Measurements from ENCODE around the gene ADAM22. TPM values are rescaled to one million over a fixed set of nuclear protein-coding genes. Genes with fewer than 3 reads are reported as not detected.
A peak's percentile ranks its signal among the peaks of the same experiment; 100 is the strongest.

ADAM22 gene
- total and polyA plus RNA-seq, 7 donors, result 0.09 to 7.0 (median 0.42) TPM

DNA sequence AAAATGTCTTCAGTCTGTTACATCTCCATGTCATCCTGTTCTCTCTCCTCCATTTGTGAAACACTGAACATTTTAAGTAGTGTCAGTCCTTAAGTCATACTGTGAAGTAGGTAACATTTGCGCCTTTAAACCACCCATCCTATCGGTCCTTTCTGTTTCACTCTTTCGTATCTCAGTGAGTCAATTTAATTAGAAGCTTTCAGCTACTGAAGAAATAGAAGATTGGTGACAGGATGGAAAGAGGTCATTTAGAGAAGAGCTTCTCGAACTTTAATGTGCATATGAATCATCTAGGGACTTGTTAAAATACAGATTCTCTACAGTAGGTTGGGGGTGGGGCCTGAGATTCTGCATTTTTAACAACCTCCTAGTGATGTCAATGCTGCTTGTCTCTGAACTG is 172.4 kb downstream of the ADAM22 start:
- intact Hi-C loops (cut with DNase I), result loop anchor here in 1 of 2 donors (10.0 kb wide), 1 partner anchor 172 kb away; the partner anchor contains the start of gene ADAM22

DNA sequence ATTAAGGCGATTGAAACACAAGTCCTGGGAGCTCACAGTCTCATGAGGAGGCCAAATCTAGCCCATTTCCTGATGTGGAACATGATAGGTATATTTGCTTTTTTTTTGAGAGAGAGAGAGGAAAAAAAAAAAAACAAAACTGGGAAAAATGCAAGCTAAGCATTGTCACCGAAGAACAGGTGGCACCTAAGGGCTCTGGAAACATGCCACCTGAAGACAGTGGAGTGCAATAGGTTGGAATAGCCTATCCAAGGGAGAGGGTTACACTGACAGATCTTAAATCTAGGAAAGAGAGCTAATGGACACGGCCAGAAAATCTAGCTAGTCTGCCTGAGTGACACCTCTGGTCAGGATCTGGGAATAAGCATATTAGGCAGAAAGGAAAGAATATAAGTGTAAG is 175.6 kb downstream of the ADAM22 start:
- intact Hi-C loops (cut with DNase I), result loop anchor here (5.0 to 10.0 kb wide), 3 partner anchors 175 to 602 kb away; partner anchors contain the start of gene ADAM22 (in 2 of the 2)
- TF ChIP-seq, protein P1, sequence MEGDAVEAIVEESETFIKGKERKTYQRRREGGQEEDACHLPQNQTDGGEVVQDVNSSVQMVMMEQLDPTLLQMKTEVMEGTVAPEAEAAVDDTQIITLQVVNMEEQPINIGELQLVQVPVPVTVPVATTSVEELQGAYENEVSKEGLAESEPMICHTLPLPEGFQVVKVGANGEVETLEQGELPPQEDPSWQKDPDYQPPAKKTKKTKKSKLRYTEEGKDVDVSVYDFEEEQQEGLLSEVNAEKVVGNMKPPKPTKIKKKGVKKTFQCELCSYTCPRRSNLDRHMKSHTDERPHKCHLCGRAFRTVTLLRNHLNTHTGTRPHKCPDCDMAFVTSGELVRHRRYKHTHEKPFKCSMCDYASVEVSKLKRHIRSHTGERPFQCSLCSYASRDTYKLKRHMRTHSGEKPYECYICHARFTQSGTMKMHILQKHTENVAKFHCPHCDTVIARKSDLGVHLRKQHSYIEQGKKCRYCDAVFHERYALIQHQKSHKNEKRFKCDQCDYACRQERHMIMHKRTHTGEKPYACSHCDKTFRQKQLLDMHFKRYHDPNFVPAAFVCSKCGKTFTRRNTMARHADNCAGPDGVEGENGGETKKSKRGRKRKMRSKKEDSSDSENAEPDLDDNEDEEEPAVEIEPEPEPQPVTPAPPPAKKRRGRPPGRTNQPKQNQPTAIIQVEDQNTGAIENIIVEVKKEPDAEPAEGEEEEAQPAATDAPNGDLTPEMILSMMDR (IDR thresholded peaks at IDR 0.05), result no peak
- H3K9me3 ChIP-seq, result no peaks in the 10 kb centered on the region
- 46 to 77% (median 71%) methylated on average over 3 of the region's 3 CpGs for WGBS, 3 donors
- no peak overlapping the region for H3K27ac ChIP-seq
- H3K4me3 ChIP-seq, result no peak overlapping the region
- no peaks in the 10 kb centered on the region for H3K36me3 ChIP-seq (ENCODE audit: insufficient read depth in 1 of 2, low read depth in 1 of 2)
- peaks cover 13% of the 10 kb centered on the region for H3K4me1 ChIP-seq
- no peak for DNase-seq
- peak in 1 of 4 donors; percentile 34 for ATAC-seq
- no peaks in the 10 kb centered on the region for H3K27me3 ChIP-seq (ENCODE audit: insufficient read depth in 3 of 3, low read length in 2 of 3)

More for the DNA sequence above, 172.4 kb downstream of the ADAM22 start:
- no peaks in the 10 kb centered on the region for H3K27me3 ChIP-seq (ENCODE audit: insufficient read depth in 3 of 3, low read length in 2 of 3)
- no peak overlapping the region for H3K4me3 ChIP-seq
- no peak for DNase-seq
- ATAC-seq, result no peak
- H3K4me1 ChIP-seq, result peaks cover 7% of the 10 kb centered on the region
- TF ChIP-seq, protein P1 (IDR thresholded peaks at IDR 0.05), result no peak
- no peaks in the 10 kb centered on the region for H3K9me3 ChIP-seq
- no peak overlapping the region for H3K27ac ChIP-seq
- H3K36me3 ChIP-seq (ENCODE audit: insufficient read depth in 1 of 2, low read depth in 1 of 2), result no peaks in the 10 kb centered on the region
- WGBS, 3 donors, result 63 to 79% (median 65%) methylated on average over 4 of the region's 4 CpGs

DNA sequence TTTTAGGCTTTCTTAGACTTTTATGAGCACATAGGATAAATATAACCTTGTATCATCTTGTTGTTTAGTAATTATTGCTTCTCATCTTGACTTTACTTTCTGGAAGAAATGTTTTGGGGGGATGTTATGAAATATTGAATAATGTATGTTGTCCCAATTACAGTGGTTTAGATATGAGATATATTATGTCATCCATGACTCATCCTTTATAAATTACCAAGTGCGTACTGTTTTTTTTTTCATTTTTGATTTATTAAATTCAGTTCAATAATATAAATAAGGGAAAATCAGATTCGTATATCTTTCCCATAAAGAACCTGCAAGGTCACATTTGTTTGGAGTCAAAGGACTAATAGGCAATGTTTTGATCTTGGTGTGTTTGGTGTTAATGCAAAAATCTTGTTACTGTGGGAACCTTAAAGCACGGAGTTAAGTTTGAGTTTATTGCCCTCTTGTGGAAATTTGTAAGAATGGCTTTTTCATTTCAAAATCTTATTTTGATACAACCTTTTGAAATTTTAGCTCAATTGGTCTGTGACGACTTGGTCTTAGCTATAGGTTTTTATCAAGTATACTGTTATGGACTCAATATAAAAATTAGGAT is 177.2 kb downstream of the ADAM22 start:
- no peaks in the 10 kb centered on the region for H3K9me3 ChIP-seq
- intact Hi-C loops (cut with DNase I), result loop anchor here (5.0 to 10.0 kb wide), 3 partner anchors 176 to 604 kb away; partner anchors contain the start of gene ADAM22 (in 1 of the 2)
- DNase-seq (no peak), ATAC-seq (peak in 3 of 4 donors; percentile 26 to 78 (median 54))
- TF ChIP-seq, protein P1 (IDR thresholded peaks at IDR 0.05), result peak; percentile 59
- H3K27ac ChIP-seq, result peak overlapping the region; percentile 19
- no peak overlapping the region for H3K4me3 ChIP-seq
- no peaks in the 10 kb centered on the region for H3K27me3 ChIP-seq (ENCODE audit: insufficient read depth in 3 of 3, low read length in 2 of 3)
- peaks cover 13% of the 10 kb centered on the region for H3K4me1 ChIP-seq
- H3K36me3 ChIP-seq (ENCODE audit: insufficient read depth in 1 of 2, low read depth in 1 of 2), result no peaks in the 10 kb centered on the region
- 24 to 25% (median 25%) methylated on average over 4 of the region's 4 CpGs for WGBS, 3 donors

DNA sequence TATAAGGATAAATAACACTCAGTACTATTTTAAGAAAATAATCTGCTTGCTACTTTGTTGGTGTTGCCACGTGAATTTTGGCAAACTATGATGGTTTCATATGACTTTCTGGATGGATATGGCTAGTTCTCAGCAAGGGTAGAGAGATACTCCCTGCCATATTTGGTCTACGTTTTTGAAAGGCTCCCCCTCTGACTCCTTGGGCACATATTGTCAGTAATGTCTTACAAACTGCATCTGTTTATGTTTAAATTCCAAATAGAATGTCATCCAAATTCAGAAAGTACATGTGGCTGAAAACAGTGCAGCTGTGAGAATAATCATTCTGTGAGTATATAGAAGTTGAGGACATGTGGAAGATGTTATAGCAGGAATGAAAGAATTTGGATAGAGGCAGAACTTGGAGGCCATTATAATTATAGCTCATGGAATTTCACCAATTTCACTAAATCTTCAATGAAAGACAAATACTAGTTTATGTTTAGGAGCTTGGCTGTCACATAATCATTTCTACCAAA is 178.0 kb downstream of the ADAM22 start:
- peak overlapping the region; percentile 19 for H3K27ac ChIP-seq
- no peaks in the 10 kb centered on the region for H3K9me3 ChIP-seq
- 11 to 20% (median 12%) methylated on average over 2 of the region's 2 CpGs for WGBS, 3 donors
- ATAC-seq, result peak in 2 of 4 donors; percentile 38 to 63
- no peaks in the 10 kb centered on the region for H3K36me3 ChIP-seq (ENCODE audit: insufficient read depth in 1 of 2, low read depth in 1 of 2)
- peaks cover 13% of the 10 kb centered on the region for H3K4me1 ChIP-seq
- H3K27me3 ChIP-seq (ENCODE audit: insufficient read depth in 3 of 3, low read length in 2 of 3), result no peaks in the 10 kb centered on the region
- H3K4me3 ChIP-seq, result no peak overlapping the region
- intact Hi-C loops (cut with DNase I), result loop anchor here (5.0 to 10.0 kb wide), 3 partner anchors 177 to 605 kb away; partner anchors contain the start of gene ADAM22 (in 1 of the 2)
- TF ChIP-seq, protein P1 (IDR thresholded peaks at IDR 0.05), result no peak
- no peak for DNase-seq

Data from psoas muscle (tissue), 8 donors.